ENCODE data around the gene STXBP6. TPM values are rescaled to one million over a fixed set of nuclear protein-coding genes. Genes with fewer than 3 reads are reported as not detected.

Gene STXBP6
- total and polyA plus RNA-seq, 2 donors (not counting 3 experiments of a cell fraction or from before 2014, with no cell fraction given): 0.06 TPM; not detected in 1

DNA sequence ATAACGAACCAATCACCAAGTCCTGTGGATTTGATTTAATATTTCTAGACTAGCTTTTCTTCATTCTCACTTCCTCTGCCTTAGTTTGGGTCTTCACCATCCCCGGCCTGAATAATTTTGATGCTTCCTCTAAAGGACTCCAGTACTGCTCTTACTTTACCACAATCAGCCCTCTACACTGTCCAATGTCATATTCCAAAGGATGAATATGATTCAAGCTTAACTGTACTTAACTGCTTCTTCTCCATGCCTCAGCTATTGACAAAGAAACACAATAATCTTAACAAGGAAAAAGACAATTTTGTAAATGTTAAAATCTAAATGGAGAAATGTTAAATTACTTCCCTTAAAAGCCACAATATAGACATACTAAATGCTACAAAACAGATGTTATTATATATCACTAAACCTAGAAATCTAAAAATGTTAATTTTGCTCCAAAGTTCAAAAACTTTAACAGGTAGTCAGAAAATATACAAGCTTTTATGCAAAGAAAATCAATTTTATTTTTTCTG lies 70.2 kb downstream of the STXBP6 start:
- DNase-seq (ENCODE audit: low read depth, low spot score): no peak
- FAIRE-seq: no peak
- no peak overlapping the region for H3K4me2 ChIP-seq (ENCODE audit: insufficient read depth, low read length)
- intact Hi-C loops (cut with micrococcal nuclease) (no loop called here), dilution Hi-C loops (cut with MboI; ENCODE audit: extremely low pct_ligation_motif_present, low sequenced_read_pairs) (no loop called here)
- H4K20me1 ChIP-seq (replicated peaks; ENCODE audit: control insufficient read depth, extremely low read depth, insufficient read depth, low read length): no peaks in the 10 kb centered on the region
- H3K36me3 ChIP-seq (ENCODE audit: control insufficient read depth in 2 of 2, extremely low read depth in 1 of 2, insufficient read depth in 2 of 2, low read length in 2 of 2): no peaks in the 10 kb centered on the region
- no peaks in the 10 kb centered on the region for H3K9me1 ChIP-seq (replicated peaks; ENCODE audit: control insufficient read depth, extremely low read depth, insufficient read depth, low read length)
- H3K9ac ChIP-seq (replicated peaks; ENCODE audit: extremely low read depth, insufficient read depth, low read length): no peak overlapping the region
- no peaks in the 10 kb centered on the region for H3K27me3 ChIP-seq (ENCODE audit: control insufficient read depth in 2 of 2, insufficient read depth in 2 of 2, low read length in 2 of 2)
- H2AFZ ChIP-seq (ENCODE audit: low read depth, low read length): no peak overlapping the region
- H3K4me3 ChIP-seq (replicated peaks in 1 of 3; ENCODE audit: insufficient read depth in 1 of 3, low read depth in 1 of 3, low read length in 3 of 3): no peak overlapping the region
- POLR2A ChIA-PET: no interaction called here
- H3K27ac ChIP-seq (ENCODE audit: insufficient read depth, low read depth, low read length): no peak overlapping the region
- H3K9me3 ChIP-seq (replicated peaks; ENCODE audit: control insufficient read depth, insufficient read depth, low read length): no peaks in the 10 kb centered on the region
- H3K4me1 ChIP-seq (ENCODE audit: control insufficient read depth, extremely low read depth, insufficient read depth, low read length): no peaks in the 10 kb centered on the region
- no peak for TF ChIP-seq MYC (IDR thresholded peaks at IDR 0.05; ENCODE audit: low read depth, low read length)
- TF ChIP-seq POLR2AphosphoS5 (IDR thresholded peaks at IDR 0.05; ENCODE audit: insufficient read depth, low read depth, low read length): no peak
- TF ChIP-seq, protein P1, sequence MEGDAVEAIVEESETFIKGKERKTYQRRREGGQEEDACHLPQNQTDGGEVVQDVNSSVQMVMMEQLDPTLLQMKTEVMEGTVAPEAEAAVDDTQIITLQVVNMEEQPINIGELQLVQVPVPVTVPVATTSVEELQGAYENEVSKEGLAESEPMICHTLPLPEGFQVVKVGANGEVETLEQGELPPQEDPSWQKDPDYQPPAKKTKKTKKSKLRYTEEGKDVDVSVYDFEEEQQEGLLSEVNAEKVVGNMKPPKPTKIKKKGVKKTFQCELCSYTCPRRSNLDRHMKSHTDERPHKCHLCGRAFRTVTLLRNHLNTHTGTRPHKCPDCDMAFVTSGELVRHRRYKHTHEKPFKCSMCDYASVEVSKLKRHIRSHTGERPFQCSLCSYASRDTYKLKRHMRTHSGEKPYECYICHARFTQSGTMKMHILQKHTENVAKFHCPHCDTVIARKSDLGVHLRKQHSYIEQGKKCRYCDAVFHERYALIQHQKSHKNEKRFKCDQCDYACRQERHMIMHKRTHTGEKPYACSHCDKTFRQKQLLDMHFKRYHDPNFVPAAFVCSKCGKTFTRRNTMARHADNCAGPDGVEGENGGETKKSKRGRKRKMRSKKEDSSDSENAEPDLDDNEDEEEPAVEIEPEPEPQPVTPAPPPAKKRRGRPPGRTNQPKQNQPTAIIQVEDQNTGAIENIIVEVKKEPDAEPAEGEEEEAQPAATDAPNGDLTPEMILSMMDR (IDR thresholded peaks at IDR 0.05; ENCODE audit: extremely low read depth in 1 of 2, insufficient read depth in 1 of 2, low read depth in 1 of 2, low read length in 2 of 2): no peak
- TF ChIP-seq, protein P2, sequence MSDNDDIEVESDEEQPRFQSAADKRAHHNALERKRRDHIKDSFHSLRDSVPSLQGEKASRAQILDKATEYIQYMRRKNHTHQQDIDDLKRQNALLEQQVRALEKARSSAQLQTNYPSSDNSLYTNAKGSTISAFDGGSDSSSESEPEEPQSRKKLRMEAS (IDR thresholded peaks at IDR 0.05; ENCODE audit: insufficient read depth, insufficient read length): no peak
- TF ChIP-seq POLR2A (IDR thresholded peaks at IDR 0.05; ENCODE audit: low read depth, low read length): no peak
- no peak for TF ChIP-seq GATA2 (IDR thresholded peaks at IDR 0.05; ENCODE audit: insufficient read depth, insufficient read length, low read depth, low read length)
- no peak for TF ChIP-seq FOS (IDR thresholded peaks at IDR 0.05; ENCODE audit: borderline replicate concordance, insufficient read depth, low read length)
- no peak for TF ChIP-seq JUN (IDR thresholded peaks at IDR 0.05; ENCODE audit: borderline replicate concordance, insufficient read depth, insufficient read length, low read depth)
- no peaks in the 10 kb centered on the region for H3K79me2 ChIP-seq (ENCODE audit: control insufficient read depth, insufficient read depth, low read length)
- no TSS peak for BruUV-seq (replicated peaks)
- CTCF ChIA-PET: no interaction called here

All from endothelial cell of umbilical vein (primary cell).